Upper lobe of left lung (tissue), 6 donors: Measurements from ENCODE around the gene TRIM29. TPM values are rescaled to one million over a fixed set of nuclear protein-coding genes. Genes with fewer than 3 reads are reported as not detected.

Experiments
- ATAC-seq, 2 donors: fragments of 200-7000 bp; cut with Tn5 transposase; one replicate each; pipeline ENCODE4 v1.9.1; 2022; ENCODE audit warnings: mild to moderate bottlenecking in 2 of 2, moderate library complexity in 2 of 2; ENCODE audit not compliant: low FRiP score in 2 of 2
- DNase-seq, 2 donors: peaks; one replicate each; pipeline ENCODE4 v3.0.0-alpha.2; 2019 to 2020
- H3K27ac ChIP-seq, 4 donors: fragments of 200-600 bp; sonication (generic); one replicate each; pipeline ENCODE4 v1.5.1; 2016 to 2019
- H3K27me3 ChIP-seq, 4 donors: fragments of 200-600 bp; sonication (generic); one replicate each; pipeline ENCODE4 v1.5.1; 2017 to 2019
- H3K36me3 ChIP-seq, 4 donors: fragments of 200-600 bp; sonication (generic); one replicate each; pipeline ENCODE4 v1.5.1; 2016 to 2019
- H3K4me1 ChIP-seq, 4 donors: fragments of 200-600 bp; sonication (generic); one replicate each; pipeline ENCODE4 v1.5.1; 2018 to 2019
- H3K4me3 ChIP-seq, 4 donors: fragments of 200-600 bp; sonication (generic); one replicate each; pipeline ENCODE4 v1.5.1; 2017 to 2019; ENCODE audit warnings: mild to moderate bottlenecking in 2 of 4, moderate library complexity in 1 of 4
- H3K9me3 ChIP-seq, 4 donors: fragments of 200-600 bp; sonication (generic); one replicate each; pipeline ENCODE4 v1.5.1; 2018 to 2019
- CTCF ChIP-seq, 6 experiments: fragments of 450-650 bp in 4 of 6; fragments of 200-600 bp in 2 of 6; sonication (generic) in 2 of 6; IDR thresholded peaks; one replicate each; pipeline ENCODE4 v1.5.1; 2016 to 2019; ENCODE audit warnings: antibody characterized with exemption in 6 of 6
- EP300 ChIP-seq, 4 donors: sonication (generic); formaldehyde crosslinking; IDR thresholded peaks; one replicate each; pipeline ENCODE4 v1.5.1; 2017; ENCODE audit warnings: antibody characterized with exemption in 4 of 4, control low read depth in 2 of 4
- POLR2A ChIP-seq, 4 donors: fragments of 450-650 bp; IDR thresholded peaks; one replicate each; pipeline ENCODE4 v1.5.1; 2016 to 2017; ENCODE audit warnings: antibody characterized with exemption in 4 of 4, mild to moderate bottlenecking in 2 of 4
- POLR2AphosphoS5 ChIP-seq, 2 donors: sonication (generic); formaldehyde crosslinking; IDR thresholded peaks; one replicate each; pipeline ENCODE4 v1.5.1; 2017; ENCODE audit warnings: antibody characterized with exemption in 2 of 2
- WGBS, 2 donors: methylation state at CpG; one replicate each; pipeline ENCODE4 v1.1.5; 2017 to 2018; 5-methylcytosine and 5-hydroxymethylcytosine counted together
- total RNA-seq, 6 donors: library from RNA; depleted of rRNA in 4 of 6; stranded (reverse); fragments of >200 nt in 4 of 6; gene quantifications; one replicate each; pipeline versions ENCODE4 v1.1.0 to v1.2.1, GENCODE V29; 2016 to 2021
- donor health status: DM: no; HTN: no; CAD: no; lungs with moderate emphysema.
- donor health status: DM: no; HTN: yes; CAD: no; lungs with severe emphysema.

Gene TRIM29
- total RNA-seq, 6 donors from 2014 or later: 2.3 to 36.7 (median 8.4) TPM

GRCh38 chr11:120067438-120068113 is 70.3 kb downstream of the TRIM29 start:
- no peak overlapping the region for H3K27ac ChIP-seq
- no peak for ATAC-seq
- TF ChIP-seq CTCF (IDR thresholded peaks at IDR 0.05) (no peak), POLR2AphosphoS5 (IDR thresholded peaks at IDR 0.05) (no peak), POLR2A (IDR thresholded peaks at IDR 0.05) (no peak), EP300 (IDR thresholded peaks at IDR 0.05) (no peak)
- no peak overlapping the region for H3K4me3 ChIP-seq
- H3K4me1 ChIP-seq: peaks cover 0 to under 1% (median 0%) of the 10 kb centered on the region in 4 donors
- no peak for DNase-seq
- no peaks in the 10 kb centered on the region for H3K9me3 ChIP-seq
- 73 to 82% methylated on average over 4 to 7 of the region's 8 CpGs for WGBS, 2 donors
- no peaks in the 10 kb centered on the region for H3K27me3 ChIP-seq
- no peaks in the 10 kb centered on the region for H3K36me3 ChIP-seq

GRCh38 chr11:120066738-120067437 is 71.0 kb downstream of the TRIM29 start:
- 77 to 82% methylated on average over 10 to 11 of the region's 11 CpGs for WGBS, 2 donors
- Histone ChIP-seq H3K9me3 (no peaks in the 10 kb centered on the region), H3K36me3 (no peaks in the 10 kb centered on the region), H3K4me3 (no peak overlapping the region), H3K4me1 (peaks cover 0 to 7% (median 0%) of the 10 kb centered on the region in 4 donors), H3K27me3 (no peaks in the 10 kb centered on the region), H3K27ac (no peak overlapping the region)
- ATAC-seq (no peak), DNase-seq (no peak)
- TF ChIP-seq CTCF (IDR thresholded peaks at IDR 0.05) (no peak), POLR2AphosphoS5 (IDR thresholded peaks at IDR 0.05) (no peak), EP300 (IDR thresholded peaks at IDR 0.05) (no peak), POLR2A (IDR thresholded peaks at IDR 0.05) (no peak)

GRCh38 chr11:120065876-120066275 is 72.0 kb downstream of the TRIM29 start:
- TF ChIP-seq POLR2AphosphoS5 (IDR thresholded peaks at IDR 0.05) (no peak), EP300 (IDR thresholded peaks at IDR 0.05) (no peak), POLR2A (IDR thresholded peaks at IDR 0.05) (no peak), CTCF (IDR thresholded peaks at IDR 0.05) (no peak)
- no peak for ATAC-seq
- Histone ChIP-seq H3K27me3 (no peaks in the 10 kb centered on the region), H3K4me1 (peaks cover 0 to 7% (median 0%) of the 10 kb centered on the region in 4 donors), H3K27ac (no peak overlapping the region), H3K9me3 (no peaks in the 10 kb centered on the region), H3K36me3 (no peaks in the 10 kb centered on the region), H3K4me3 (no peak overlapping the region)
- 56 to 67% methylated on average over 3 of the region's 3 CpGs for WGBS, 2 donors
- no peak for DNase-seq

- Histone ChIP-seq H3K27ac (no peak overlapping the region), H3K4me3 (no peak overlapping the region), H3K36me3 (no peaks in the 10 kb centered on the region), H3K27me3 (no peaks in the 10 kb centered on the region), H3K9me3 (no peaks in the 10 kb centered on the region), H3K4me1 (peaks cover 0 to 7% (median 0%) of the 10 kb centered on the region in 4 donors)
- WGBS, 2 donors: 87 to 90% methylated on average over 4 of the region's 4 CpGs
- no peak for TF ChIP-seq CTCF (IDR thresholded peaks at IDR 0.05)
- TF ChIP-seq POLR2AphosphoS5 (IDR thresholded peaks at IDR 0.05): no peak
- TF ChIP-seq POLR2A (IDR thresholded peaks at IDR 0.05): no peak
- TF ChIP-seq EP300 (IDR thresholded peaks at IDR 0.05): no peak
- ATAC-seq (no peak), DNase-seq (no peak)
Measured at GRCh38 chr11:120065176-120065575, 72.7 kb downstream of the TRIM29 start.
